NK-92 treated with Interleukin-12 subunit alpha and Interleukin-12 subunit beta, amount 100 ng/mL, for 24 hours (cell line): ENCODE data around the gene NFYA.

Experiments used
- DNase-seq: peaks from one replicate; lab custom pipeline; 2025; lab: John Stamatoyannopoulos, UW

The NFYA gene

DNA sequence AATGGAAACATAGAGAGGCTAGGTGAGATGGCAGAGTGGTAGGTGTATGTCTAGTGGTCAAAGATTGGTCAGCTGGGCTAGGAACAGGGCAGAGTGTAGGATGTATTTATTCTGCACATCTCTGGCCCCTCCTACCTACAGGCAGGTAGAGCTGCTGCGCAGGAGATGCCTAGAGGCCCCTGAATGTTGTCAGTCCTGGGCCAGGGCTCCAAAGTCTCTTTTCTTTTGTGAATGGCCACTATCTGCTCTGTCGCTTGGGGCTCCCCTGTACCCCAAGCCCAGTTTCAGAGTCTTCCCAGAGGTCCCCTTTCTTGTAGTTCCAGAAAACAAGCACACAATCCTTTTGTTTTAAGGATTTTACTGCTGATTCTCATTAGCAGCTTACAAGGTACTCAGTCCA lies 25.5 kb upstream of the NFYA start:
- no peak for DNase-seq

DNA sequence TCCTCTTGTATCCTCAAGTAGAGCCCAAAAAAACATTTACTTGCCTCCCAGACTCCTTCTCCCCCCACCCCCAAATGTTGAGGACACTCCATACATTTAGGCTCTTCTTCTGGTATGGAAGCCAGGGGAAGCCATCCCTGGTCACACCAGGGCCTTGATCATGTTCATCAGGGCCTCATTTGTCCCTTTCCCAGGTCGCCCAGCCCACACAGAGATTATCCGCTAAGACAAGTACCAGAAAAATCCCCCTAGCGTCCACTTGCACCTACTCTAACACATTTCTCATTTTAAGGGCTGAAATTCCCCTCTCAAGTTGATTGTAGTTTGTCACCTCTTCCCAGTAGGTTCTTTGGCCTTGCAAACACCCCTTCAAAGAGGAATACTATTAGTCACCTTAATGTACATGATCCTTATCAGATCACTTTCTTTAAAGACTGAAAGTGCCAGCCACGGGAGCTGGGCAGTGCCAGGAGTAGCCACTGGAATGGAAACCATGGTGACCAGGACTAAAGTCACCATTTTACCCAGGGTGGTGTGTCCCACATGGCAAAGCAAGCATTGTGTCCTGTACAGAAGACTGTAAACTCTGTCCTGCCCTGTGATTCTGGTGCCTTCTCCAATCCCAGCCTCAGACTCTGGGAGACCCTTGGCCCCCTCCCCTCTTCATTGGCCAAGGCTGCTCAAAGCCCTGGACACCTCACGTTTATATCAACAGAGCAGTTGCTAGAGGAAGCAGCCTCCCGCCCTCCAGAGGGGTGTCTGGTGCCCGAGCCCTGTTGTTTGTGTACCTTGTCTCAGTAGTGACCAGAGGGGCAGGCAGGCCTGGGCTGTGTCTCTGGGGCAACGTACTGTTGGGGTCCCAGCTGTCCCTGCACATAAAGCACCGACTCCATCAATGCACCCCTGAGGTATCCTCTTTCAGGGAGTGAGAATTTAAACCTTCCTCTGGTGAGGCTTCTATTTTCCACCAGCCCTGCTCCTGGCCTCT lies 24.7 kb upstream of the NFYA start:
- DNase-seq, result no peak

DNA sequence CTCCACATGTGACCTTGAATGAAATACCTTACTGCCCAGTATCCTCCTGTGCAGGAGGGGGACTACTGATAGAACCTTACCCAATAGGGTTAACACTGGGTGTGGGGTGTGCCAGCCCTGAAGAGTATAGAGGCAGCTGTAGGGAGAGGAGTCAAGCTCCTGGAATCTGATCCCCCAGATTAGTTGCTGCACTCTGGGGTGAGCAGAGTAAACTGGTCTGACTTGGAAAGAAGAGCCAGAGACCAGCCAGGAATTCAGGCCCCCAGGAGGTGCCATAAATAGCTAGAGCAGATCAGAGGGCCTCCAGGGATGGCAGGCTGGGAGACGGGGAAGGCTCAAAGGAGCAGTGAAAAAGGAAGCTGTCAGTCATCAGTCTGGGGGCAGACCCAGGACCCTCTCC lies 23.3 kb upstream of the NFYA start:
- DNase-seq, result no peak

DNA sequence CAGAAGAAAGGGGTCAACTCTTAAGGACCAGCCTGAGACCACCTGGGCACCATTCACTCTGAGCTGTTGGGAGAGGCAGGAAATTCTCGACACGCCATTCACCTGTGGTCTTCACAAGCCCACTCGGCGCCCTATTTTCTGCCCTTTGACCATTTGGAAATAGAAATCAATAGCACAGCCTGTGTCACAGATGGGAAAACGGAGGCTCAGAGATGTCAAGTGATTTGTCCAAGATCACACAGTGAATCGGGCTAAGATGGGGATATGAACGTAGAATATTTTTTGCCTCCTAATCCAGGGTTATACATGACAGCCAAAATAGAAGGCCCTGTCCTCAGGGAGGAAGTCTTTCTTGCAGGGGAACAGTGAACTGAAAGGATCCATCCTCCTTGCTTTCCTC lies 22.8 kb upstream of the NFYA start:
- DNase-seq, result no peak

DNA sequence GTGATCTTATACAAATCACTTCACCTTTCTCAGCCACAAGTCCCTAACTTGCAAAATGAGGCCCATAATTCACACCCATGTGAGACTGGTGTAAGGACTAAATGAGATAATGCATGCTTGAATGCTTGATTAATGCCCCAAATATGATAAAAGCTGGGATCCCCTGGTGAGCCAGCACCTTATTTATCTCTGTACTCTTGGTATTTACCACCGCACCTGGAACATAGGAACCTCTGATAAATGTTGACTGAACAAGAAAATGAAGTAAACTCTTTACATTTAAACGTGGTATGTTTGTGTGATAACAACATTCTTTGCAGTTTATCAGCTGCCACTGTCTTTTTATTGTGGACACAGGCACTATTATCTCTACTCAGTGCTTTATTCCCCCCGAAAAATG lies 22.2 kb upstream of the NFYA start:
- no peak for DNase-seq

DNA sequence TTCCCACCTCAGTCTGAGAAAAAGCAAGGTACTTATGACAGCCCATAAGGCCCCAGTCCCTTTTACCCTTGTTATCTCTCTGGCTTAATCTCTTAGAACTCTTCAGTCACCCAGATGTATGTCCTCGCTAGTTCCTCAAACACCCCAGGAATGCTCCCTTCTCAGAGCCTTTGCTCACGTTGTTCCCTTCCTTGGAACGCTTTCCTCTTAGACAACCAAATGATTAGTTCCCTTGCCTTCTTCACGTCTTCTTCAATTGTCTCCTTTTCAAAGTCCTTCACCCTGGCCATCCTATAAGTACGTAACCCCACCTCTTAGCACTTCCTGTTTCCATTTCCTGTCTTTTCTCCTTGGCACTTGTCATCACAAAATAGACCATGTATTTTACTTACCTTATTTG lies 20.9 kb upstream of the NFYA start:
- no peak for DNase-seq

DNA sequence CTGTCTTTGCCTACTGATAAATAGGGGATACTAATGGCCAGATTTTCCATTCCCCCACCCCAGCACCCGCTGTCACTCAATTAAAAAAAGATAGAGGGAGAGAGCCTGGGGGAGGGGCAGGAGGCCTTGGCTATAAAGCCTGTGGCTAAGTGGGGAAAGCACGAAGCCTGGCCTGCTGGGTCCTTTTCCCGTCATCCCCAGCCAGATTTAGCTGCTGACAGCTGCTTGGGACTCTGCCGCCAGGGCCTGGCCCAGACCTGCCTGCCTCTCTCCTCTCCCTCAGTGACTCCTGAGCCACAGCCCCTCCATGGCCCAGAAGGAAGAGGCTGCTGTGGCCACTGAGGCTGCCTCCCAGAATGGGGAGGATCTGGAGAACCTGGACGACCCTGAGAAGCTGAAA lies 19.7 kb upstream of the NFYA start, which contains the start of gene APOBEC2:
Gene APOBEC2 (plus strand): TSS at position 162 of the 400 bp plus-strand sequence. CDS start 146 bp downstream, at position 308.
- no peak for DNase-seq

DNA sequence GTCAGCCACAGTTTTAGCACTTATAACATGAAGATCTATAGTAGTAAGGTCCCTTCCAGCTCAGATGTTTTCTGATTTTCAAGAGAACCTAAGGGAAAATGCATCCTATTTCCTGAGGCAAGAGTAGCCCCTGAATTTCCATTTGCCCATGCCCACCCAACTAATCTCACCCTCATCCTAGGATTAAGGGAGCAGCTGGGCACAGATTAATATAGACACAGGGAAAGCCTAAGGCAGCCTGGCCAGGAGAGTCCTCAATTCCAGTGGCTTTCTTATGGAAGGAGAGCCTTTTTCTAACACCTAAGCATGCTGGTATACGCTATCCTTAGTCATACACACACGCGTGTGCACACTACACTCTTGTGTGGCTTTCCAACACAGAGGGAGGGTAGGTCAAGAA lies 18.3 kb upstream of the NFYA start:
- DNase-seq, result no peak

DNA sequence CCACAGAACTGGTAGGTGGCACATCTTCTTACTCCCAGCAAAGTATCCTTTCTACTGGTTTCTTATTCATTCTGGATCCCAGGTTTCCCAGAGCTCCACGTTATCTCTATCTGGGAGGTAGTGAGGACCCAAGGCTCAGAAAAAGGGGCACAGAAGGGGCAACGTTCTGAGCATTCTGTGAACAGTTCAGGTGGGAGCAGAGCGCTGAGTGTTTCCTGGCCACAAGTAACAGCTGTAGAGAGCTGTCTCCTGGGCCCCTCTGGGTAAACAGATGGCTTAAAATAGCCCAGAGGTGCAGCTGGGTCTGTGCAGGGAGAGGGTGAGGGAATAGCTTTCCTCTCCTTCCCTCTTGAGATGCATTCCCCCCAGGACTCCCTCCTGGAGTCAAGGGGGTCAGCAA lies 17.6 kb upstream of the NFYA start:
- no peak for DNase-seq

DNA sequence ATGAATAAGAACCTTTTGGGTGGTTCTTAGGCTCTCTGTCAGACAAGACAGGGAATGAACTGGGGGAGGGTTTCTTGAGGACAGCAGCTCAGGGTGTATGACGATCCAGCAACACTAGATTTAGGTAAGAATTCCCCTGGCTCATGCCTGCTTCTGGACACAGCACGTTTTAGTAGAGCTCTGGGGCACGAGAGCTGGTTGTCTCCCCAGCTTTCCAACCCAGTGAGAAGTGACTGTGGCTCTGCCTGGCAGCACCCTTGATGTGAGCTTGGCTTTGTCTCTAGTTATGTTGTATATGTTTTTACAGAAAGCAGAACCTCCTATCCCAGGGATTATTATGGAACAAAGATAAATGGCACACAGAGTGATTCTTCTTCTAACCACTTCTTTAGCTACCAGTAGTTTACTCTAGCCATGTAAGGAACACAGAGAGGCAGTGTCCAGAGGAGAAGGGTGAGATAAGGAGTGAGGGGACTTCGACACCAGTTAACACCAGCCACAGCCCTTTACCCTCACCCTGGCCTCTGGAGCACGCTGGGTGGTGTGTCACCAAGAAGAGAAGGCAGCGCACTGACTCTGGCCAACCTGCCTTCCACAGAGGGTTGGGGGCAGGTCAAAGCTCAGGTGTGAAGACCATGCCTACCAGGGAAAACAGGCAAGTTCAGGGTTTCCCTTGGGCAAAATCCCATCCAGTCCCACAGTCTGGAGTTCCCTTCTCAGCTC lies 15.8 kb upstream of the NFYA start:
- no peak for DNase-seq

DNA sequence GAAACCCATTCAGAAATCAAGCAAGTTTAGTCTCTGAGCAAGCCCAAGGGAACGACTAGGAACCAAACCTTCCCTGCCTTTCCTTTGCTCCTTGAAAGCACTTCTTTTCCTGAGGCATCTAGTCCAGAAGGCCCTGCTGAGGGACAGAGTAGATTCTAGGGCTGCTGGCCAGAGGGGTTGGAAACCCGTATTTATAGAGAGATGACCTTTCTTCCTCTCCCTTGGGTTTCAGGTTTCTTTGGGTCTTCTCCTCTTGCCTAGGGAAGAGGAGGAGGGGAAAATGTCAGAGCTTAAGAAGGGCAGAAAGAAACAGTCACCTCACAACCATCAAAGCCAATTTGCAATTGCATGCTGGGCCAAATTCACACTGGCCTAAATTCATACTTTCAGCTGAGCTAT lies 14.0 kb upstream of the NFYA start:
- DNase-seq, result no peak

DNA sequence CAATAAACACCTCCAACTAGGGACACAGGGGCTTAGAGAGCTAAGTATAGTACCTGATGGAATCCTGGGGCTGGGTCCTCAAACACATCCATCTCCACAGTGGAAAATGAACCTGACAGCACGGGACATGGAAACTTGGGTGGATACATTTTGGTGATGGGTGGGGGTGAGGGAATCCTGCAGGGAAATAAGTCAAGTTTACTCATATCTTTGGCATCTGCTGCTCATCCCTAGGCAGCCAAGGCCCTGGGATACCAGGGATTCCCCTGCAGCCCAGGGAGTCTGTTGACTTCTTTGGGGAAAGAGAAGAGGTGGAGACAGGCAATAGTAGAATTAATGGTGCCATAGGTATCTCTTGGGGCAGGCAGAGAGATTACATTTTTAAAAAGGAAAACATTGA lies 13.2 kb upstream of the NFYA start:
- DNase-seq, result no peak

DNA sequence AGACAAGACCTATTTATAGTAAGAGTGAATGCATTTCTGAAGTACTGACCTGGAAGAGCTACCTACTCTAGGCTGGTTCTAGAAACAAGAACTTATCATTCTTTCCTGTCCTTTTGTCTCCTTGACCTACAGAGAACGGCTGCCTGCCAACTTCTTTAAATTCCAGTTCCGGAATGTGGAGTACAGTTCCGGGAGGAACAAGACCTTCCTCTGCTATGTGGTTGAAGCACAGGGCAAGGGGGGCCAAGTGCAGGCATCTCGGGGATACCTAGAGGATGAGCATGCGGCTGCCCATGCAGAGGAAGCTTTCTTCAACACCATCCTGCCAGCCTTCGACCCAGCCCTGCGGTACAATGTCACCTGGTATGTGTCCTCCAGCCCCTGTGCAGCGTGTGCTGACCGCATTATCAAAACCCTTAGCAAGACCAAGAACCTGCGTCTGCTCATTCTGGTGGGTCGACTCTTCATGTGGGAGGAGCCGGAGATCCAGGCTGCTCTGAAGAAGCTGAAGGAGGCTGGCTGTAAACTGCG lies 11.5 kb upstream of the NFYA start:
- no peak for DNase-seq

DNA sequence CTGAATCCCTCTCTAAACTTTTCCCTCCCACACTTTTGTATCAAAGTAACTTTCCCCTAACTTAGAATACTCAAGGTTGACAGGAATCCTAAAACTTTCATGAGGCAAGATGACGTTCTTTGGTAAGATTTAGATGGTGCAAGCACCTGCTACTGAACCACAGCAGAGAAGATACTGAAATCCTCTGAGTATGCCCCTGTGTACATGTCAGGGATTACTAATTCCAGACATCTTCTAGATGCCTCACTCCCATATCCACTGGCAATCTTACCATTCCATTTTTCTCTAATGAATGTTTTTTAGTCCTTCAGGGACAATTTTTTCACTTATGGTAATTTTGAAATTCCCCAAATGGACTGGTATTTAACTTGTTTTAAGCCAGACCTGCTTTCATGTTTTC lies 10.7 kb upstream of the NFYA start:
- DNase-seq, result no peak

DNA sequence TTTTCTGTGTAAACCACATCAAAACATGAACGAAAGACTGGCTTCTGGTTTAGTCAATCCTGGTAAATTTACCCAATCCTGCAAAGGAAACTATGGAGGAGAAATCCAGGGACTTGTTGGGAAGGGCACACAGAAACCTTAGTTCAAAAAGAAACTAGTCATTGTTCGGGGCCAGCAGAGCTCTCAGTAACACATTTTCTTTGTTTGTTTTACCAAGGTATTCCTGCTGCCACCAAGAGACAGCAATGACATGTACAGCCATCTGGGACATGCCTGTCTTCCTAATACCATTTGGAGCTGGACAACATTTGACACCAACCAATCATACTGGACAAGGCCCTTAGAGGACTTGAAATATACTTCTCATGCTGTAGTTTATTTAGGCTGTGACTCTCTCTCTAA lies 8.9 kb upstream of the NFYA start:
- DNase-seq, result no peak

DNA sequence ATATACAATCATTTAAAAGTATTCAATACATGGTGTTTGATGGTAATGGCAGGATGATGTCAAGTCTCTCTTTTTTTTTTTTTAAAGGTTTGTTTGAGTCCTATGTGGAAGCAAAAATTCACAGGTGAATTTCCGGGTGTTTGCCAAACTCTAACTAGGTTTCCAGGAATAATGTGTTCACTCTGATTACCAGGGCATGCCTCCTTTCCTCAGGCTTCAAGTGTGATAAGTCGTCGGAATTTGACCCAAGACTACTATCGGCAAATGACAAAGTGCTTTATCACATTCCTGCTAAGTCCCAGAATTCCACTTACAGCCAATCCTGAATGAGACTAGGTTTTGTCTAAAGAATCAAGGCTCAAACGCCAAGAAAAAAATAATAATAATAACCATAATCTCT lies 7.9 kb upstream of the NFYA start:
- no peak for DNase-seq

DNA sequence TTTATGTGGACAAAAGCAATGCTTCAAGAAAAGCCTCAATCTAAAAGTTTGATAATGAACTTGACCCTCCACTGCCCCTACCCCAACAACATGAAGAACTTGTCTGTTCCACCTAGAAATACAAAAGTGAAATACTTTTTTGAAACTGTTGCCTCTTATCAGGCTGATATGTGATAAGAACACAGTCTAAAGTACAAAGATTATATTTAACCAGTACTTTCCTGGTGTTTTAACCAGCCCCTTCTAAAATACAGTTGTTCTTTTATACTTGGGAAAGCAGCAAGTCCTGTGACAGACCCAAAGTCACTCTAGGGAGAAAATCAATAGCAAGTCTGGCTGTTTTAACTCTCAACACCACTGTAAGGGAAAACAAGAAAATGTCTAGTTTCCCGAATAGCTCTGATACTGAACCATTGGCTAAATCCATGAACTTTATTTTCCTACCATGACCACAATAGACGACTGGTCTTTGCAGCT lies 7.2 kb upstream of the NFYA start:
- no peak for DNase-seq

DNA sequence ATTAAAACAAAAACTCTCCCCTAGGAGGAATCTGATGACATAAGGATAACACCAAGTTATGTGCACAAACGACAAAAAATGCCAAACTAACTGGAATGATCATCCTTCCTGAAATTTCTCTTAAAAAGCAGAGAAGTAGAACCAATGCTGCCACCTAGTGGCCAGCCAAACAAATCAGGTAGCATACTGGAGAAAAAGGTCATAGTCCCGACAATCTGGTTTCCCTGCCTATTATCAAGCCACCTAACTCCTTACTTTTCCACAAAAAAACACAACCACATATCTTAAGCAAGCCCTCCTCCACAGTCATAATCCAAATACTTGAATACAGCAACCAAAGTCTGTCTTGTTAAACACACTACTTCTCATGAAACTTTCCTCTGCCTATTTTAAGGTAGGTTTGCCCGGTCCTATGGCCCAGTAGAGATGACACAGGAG lies 5.9 kb upstream of the NFYA start:
- peak; percentile 37 for DNase-seq

DNA sequence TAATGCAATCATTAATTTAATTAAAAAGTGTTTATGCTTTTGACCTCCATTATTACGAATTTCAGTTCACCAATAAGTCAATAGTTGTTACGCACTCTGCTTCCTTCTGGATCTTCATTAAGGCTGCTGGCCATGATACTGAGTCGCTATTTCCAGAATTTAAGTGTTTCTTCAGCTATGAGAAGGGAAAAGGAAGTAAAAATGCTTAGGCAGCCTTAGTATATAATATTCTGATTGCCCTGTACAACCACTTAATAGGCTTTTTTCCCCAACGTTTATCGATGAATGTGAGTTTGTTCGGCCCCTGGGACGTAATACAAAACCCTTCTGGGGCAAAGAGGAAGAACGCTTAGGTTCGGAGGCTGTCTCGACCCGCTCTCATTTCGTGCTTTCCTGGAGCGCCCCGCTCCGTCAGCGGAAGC lies 1.3 kb upstream of the NFYA start:
- DNase-seq, result no peak

DNA sequence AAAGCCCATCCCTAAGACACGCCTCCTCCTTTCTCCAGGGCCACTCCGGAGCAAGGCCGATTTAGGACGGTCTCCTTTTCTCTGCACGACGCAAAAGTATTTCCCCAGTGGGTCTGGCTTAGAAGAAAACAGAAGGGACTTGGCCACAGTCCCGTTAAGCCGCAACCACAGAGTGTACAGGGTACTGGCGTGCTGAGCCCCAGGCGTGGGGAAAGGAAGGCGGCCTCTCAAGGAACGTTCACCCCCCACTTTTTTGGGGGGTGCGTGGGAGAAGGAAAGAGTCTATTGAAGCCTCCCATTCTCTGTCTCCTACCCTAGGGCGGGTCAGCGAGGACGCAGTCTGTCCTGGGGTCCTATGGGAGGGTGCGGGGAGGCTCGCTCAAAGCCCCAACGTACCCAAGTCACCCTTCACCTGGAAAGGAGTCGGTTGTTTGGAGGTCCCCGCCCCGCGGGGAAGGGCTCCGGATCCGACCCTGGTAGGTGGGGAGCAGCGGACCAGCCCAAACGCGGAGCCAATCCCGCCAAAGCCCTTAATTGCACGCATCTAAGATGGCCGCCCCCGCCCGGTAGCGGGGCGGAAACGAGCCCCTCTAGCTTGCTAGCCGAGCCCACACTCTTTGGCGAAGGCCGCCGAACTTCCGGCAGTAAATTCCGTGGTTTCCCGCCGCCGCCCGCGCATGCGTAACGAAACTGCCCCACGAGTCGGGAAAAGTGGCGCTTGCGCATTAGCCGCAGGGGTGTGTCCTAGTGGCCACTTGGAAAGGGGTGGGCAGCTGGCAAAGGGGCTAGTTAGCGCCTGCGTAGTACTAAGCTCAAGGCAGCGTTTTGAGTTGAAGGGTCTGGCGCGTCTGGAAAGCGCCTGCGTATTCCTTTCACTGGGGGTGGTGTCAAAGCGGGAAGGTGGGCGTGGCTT lies 595 bp upstream of the NFYA start, which contains the start of gene OARD1:
Gene OARD1 (minus strand): TSS at position 434 of the 913 bp plus-strand sequence. CDS start 722 bp downstream, outside the sequence.
- DNase-seq, result peak; percentile 100

DNA sequence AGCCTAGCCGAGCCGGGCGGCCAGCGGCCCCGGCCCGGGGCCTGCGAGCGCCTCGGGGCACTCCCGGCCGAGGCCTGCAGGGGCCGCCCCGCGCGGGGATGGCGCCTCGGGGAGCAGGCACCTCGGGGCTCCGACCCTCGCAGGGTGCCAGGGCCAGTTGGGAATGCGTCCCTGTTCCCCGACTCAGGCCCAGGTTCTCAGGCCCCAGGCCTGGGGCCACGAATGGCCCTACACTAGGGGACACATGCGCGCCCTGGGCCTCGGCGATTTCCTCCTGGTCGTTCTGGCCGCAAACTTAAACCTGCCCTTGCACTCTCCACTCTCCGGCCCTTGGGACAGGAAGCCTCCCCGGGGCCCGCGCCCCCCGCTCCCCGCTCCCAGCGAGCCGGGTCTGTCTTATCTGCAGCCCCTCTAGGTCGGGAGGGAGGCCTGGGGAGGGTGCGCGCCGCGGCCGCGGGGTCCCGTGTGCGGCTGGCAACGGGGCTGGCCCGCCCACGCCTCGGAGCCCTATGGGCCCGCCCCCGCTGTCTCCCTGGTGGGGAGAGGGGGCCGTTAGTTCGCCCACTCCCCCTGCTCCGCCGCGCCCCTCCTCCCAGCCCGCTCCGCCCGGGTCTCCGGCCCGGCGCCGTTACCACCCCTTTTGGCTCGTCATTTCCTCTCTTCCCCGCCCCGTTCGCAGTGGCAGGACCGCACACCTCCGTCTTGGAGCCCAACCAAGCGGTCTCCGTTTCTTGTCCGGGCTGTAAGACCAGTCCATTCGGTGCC lies 611 bp downstream of the NFYA start:
- peak; percentile 72 for DNase-seq
